ENCODE data around the gene UNC5B.

- TF ChIP-seq CTCF (conservative IDR thresholded peaks at IDR 0.05; ENCODE audit: low read depth, low read length) (no peak), EZH2 (IDR thresholded peaks at IDR 0.05; ENCODE audit: borderline replicate concordance, low read depth, low read length, poor library complexity, severe bottlenecking) (no peak)
These were observed 38.9 kb downstream of the UNC5B start for GRCh38 chr10:71251319-71251718.

All from A673 (cell line).